Gastroesophageal sphincter (tissue), 3 donors: ENCODE data around the gene GPR75.

Experiments used
- CTCF ChIP-seq, 4 experiments: fragments of 200-600 bp in 2 of 4; fragments of 450-650 bp in 2 of 4; sonication (generic) in 1 of 4; IDR thresholded peaks; one replicate each; pipeline ENCODE4 v1.5.1; 2017 to 2019; ENCODE audit warnings: antibody characterized with exemption in 4 of 4, mild to moderate bottlenecking in 2 of 4, moderate library complexity in 2 of 4
- EP300 ChIP-seq: sonication (generic); formaldehyde crosslinking; IDR thresholded peaks from one replicate; pipeline ENCODE4 v1.6.1; 2017; ENCODE audit warnings: antibody characterized with exemption, mild to moderate bottlenecking
- POLR2A ChIP-seq, 2 donors: fragments of 450-650 bp; IDR thresholded peaks; one replicate each; pipeline ENCODE4 v1.6.1; 2017; ENCODE audit warnings: antibody characterized with exemption in 2 of 2, mild to moderate bottlenecking in 2 of 2, moderate library complexity in 1 of 2
- POLR2AphosphoS5 ChIP-seq: sonication (generic); formaldehyde crosslinking; IDR thresholded peaks from one replicate; pipeline ENCODE4 v1.6.1; 2017; ENCODE audit warnings: antibody characterized with exemption

GRCh38 chr2:53826030-53826410 lies 33.7 kb downstream of the GPR75 start:
- TF ChIP-seq EP300: no peak
- TF ChIP-seq POLR2A (IDR thresholded peaks at IDR 0.05): no peak
- no peak for TF ChIP-seq POLR2AphosphoS5
- no peak for TF ChIP-seq CTCF (IDR thresholded peaks at IDR 0.05)
